MV-4-11 (cell line): ENCODE data around the gene SHB.
"Not testable (repeated sequence)": the region's sequence is repeated elsewhere in the genome, so short reads cannot be mapped to it uniquely, and the experiment has no call there.

ENCODE experiments used
- DNase-seq: peaks from one replicate; lab custom pipeline; 2025; lab: John Stamatoyannopoulos, UW

SHB gene

GRCh38 chr9:37902796-37903646 lies 166.0 kb downstream of the SHB start:
- DNase-seq = peak; percentile 14

- no peak for DNase-seq
Observed at GRCh38 chr9:37902131-37902530, 166.9 kb downstream of the SHB start.

GRCh38 chr9:37899041-37899440 lies 170.0 kb downstream of the SHB start:
- no peak for DNase-seq

- no peak for DNase-seq
Observed at GRCh38 chr9:37897665-37898064, 171.4 kb downstream of the SHB start.

DNA sequence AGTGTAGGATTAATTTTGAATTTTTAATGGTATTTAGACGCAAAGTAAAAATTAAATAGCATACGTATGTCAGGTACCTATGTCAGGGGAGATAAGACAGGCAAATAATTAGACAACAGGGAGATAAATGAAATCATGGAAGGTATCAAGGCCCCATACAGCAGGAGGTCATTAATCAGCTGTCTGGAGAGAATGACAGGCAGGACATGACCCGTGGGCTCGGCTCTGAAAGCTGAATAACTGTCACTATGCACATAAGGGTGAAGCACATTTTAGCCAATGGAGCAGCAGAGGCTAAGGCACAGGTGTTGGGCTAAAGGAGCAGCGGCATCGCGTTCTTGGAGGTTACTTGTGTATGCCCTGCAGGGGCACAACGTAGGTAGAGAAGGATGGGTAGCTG lies 177.0 kb downstream of the SHB start:
- DNase-seq = no peak

- DNase-seq = not testable (repeated sequence)
Observed at GRCh38 chr9:37891042-37891441, 178.0 kb downstream of the SHB start.

DNA sequence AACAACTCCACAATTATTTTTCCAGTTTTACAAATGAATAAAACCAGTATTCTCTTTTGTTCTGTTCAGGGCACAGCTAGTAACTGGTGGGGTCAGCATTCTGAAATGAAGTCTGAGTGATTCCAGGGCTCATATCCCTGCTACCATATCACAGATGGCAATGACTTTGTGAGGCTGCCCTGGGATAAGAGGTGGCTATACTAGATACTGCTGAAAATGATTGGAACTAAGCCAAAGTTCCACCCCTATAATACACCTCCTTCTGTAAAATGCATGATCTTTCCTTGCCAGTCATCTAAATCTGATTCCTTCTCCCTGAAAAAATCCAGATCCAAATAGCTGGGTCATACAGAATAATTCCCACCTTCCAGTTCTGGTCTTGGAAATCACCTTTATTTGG lies 179.5 kb downstream of the SHB start:
- DNase-seq = no peak

GRCh38 chr9:37887977-37888583 lies 180.9 kb downstream of the SHB start:
- DNase-seq = peak; percentile 89

GRCh38 chr9:37880916-37881479 lies 188.0 kb downstream of the SHB start:
- no peak for DNase-seq

DNA sequence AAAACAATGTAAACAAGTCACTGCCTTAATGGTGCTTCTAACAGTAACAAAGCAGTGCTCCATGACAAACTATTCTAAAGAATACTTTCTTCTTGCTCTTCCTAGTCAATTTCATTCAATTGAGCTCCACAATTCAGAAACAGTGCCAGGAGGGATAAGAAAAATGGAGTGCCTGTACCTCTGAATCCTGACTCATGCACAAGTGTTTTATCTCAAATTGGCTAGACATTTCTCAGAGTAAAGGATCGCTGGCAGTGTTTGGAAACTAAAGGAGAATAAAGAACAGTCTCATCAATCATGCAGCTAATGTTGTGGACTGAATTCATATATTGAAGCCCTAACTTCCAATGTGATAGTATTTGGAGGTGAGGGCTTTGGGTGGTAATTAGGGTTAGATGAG lies 192.7 kb downstream of the SHB start:
- no peak for DNase-seq

DNA sequence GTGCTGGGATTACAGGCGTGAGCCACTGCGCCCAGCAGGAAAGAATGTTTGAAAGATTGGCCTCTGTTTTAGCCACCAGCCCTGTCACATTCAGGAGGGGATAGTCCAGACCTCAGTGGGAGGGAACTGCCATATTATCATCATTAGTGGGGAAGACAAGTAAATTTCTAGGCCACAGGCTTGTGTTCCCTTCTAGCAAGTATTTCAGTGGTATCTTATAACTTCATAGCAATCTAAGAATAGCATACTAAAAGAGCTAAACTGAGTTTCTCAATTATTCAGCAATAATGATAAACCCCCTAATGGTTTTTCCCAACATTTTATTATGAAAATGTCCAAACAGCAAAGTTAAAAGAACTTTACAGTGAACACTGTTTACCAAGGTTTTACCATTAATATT lies 195.1 kb downstream of the SHB start:
- DNase-seq = no peak

DNA sequence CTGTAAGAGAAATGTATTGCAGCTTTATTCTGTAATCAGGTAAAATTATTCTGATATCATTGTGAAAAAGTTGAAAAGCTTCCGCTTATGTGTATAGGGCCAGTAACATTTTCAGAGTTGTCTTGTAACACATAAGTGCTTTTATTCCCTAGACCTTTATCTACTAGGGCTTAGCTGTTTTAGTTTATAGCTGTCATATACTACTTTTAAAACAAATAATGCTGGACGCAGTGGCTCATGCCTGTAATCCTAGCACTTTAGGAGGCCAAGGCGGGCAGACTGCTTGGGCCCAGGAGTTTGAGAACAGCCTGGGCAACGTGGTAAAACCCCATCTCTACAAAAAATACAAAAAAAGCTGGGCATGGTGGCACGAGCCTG lies 198.2 kb downstream of the SHB start:
- no peak for DNase-seq

DNA sequence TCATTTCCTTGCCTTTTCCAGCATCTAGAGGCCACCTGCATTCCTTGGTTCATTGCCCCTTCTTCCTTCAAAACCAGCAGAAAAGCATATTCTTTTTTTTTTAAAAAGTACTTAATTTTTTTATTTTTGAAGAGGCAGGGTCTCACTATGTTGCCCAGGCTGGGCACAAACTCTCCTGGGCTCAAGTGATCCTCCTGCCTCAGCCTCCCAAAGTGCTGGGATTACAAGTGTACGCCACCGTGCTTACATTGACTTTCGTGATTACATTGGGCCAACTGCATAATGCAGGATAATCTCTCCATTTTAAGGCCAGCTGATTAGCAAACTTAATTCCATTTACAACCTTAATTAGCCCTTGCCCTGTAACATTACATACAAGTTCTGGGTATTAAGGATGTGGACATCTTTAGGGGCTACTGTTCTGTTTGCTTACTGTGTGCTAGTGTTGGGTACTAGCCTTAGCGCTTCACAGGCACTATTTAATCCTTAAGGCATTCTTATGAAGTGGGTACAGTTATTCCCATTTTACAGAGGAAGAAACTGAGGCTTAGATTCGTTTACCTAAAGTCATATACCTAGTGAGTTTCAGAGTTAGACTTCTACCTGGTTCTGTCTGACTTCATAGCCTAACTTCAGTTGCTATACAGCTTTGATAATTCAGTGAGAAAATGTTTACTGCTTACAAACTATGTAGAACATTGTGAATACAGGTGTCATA lies 198.8 kb downstream of the SHB start:
- no peak for DNase-seq
